OCI-LY7 (cell line): Measurements from ENCODE around the gene MKNK2.

ENCODE experiments used
- EZH2phosphoT487 ChIP-seq: fragments of 200-600 bp; sonication (generic); IDR thresholded peaks from 2 replicates; pipeline ENCODE4 v1.6.1; 2018; ENCODE audit warnings: low read depth, borderline replicate concordance, mild to moderate bottlenecking, mixed run types, antibody characterized with exemption, low read length, moderate library complexity, mixed read lengths
- TF ChIP-seq, protein P1 (sequence below): fragments of 200-600 bp; sonication (generic); conservative IDR thresholded peaks from 2 replicates; pipeline ENCODE4 v1.5.1; 2014; ENCODE audit warnings: mild to moderate bottlenecking, antibody characterized with exemption, low read length, moderate library complexity, mixed read lengths

DNA sequence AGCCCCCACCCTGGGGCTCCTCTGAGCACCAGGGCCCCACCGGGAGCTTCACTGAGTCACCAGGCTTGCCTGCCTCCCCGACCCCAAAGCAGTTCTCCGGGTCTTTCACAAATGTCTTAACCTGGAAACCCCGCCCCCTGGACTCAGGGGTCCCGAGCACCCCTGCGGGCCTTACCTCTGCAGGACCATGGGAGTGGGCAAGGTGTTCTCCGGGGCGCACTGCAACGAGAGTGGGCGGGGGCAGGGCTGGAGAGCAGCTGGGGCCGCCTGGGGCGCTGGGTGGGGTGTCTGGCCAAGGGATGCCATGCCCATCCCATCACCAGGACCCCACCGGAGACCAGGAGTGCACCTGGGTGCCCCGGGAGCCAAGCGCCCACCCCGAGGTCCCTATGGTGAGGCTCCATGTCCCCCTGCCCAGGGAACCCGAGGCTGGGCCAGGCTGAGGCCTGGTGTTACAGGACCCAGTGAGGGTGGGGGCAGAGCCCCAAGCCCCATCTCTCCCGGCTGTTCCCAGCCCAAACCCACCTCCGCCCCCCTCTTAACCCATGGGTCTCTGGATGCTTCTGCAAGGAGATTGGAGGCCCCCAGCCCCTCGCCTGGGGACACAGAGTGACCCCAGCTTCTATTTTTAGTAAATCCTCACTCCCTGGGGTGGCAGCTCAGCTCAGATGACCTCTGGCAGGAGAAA lies 10.9 kb downstream of the MKNK2 start:
- TF ChIP-seq, protein P1, sequence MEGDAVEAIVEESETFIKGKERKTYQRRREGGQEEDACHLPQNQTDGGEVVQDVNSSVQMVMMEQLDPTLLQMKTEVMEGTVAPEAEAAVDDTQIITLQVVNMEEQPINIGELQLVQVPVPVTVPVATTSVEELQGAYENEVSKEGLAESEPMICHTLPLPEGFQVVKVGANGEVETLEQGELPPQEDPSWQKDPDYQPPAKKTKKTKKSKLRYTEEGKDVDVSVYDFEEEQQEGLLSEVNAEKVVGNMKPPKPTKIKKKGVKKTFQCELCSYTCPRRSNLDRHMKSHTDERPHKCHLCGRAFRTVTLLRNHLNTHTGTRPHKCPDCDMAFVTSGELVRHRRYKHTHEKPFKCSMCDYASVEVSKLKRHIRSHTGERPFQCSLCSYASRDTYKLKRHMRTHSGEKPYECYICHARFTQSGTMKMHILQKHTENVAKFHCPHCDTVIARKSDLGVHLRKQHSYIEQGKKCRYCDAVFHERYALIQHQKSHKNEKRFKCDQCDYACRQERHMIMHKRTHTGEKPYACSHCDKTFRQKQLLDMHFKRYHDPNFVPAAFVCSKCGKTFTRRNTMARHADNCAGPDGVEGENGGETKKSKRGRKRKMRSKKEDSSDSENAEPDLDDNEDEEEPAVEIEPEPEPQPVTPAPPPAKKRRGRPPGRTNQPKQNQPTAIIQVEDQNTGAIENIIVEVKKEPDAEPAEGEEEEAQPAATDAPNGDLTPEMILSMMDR: no peak
- TF ChIP-seq EZH2phosphoT487: no peak
